K562 (cell line): Measurements from ENCODE around the gene DISC1.

Experiments
- BMI1 ChIP-seq: fragments of 150-350 bp; IDR thresholded peaks from 2 replicates; pipeline ENCODE4 v1.6.1; 2014; ENCODE audit warnings: low read length
- FIP1L1 ChIP-seq: fragments of 200-400 bp; formaldehyde crosslinking; IDR thresholded peaks from 2 replicates; pipeline ENCODE4 v1.6.1; 2018; ENCODE audit warnings: mild to moderate bottlenecking, low read depth, low read length; ENCODE audit not compliant: poor library complexity, severe bottlenecking
- HDAC2 ChIP-seq: fragments of 450-650 bp; IDR thresholded peaks from 2 replicates; pipeline ENCODE4 v1.6.1; 2016; ENCODE audit warnings: mild to moderate bottlenecking
- MLX ChIP-seq, 2 experiments: fragments of 450-650 bp in 1 of 2; sonication (generic) in 1 of 2; formaldehyde crosslinking; conservative IDR thresholded peaks; 2 replicates each; pipeline versions ENCODE4 v1.4.0 to v1.8.1; 2020 to 2022; ENCODE audit warnings: mild to moderate bottlenecking in 1 of 2, missing genetic modification reagents in 1 of 2
- PHB2 ChIP-seq: fragments of 450-650 bp; IDR thresholded peaks from 2 replicates; pipeline ENCODE4 v1.6.1; 2017; ENCODE audit warnings: low read depth
- TAF1 ChIP-seq: IDR thresholded peaks from 2 replicates; pipeline ENCODE4 v1.6.1; 2011; ENCODE audit warnings: mild to moderate bottlenecking, low read length, moderate library complexity; ENCODE audit not compliant: insufficient read depth, control insufficient read depth, severe bottlenecking; ENCODE audit errors: extremely low read depth
- U2AF1 ChIP-seq: fragments of 200-400 bp; formaldehyde crosslinking; optimal IDR thresholded peaks from 2 replicates; pipeline ENCODE3; 2017; ENCODE audit warnings: mild to moderate bottlenecking, low read depth, low read length, moderate library complexity

GRCh38 chr1:231611851-231612250 lies 14.7 kb upstream of the DISC1 start:
- TF ChIP-seq FIP1L1 = no peak
- no peak for TF ChIP-seq TAF1
- TF ChIP-seq HDAC2 = no peak
- TF ChIP-seq U2AF1 = no peak
- TF ChIP-seq BMI1 = no peak
- TF ChIP-seq PHB2 = no peak
- no peak for TF ChIP-seq MLX (CRISPR knock-in tag; conservative IDR thresholded peaks at IDR 0.05)
